ENCODE results near the gene MSTN. TPM values are rescaled to one million over a fixed set of nuclear protein-coding genes. Genes with fewer than 3 reads are reported as not detected.

Gene MSTN
- polyA plus RNA-seq, 1 donor from 2014 or later, result 1.2 TPM

DNA sequence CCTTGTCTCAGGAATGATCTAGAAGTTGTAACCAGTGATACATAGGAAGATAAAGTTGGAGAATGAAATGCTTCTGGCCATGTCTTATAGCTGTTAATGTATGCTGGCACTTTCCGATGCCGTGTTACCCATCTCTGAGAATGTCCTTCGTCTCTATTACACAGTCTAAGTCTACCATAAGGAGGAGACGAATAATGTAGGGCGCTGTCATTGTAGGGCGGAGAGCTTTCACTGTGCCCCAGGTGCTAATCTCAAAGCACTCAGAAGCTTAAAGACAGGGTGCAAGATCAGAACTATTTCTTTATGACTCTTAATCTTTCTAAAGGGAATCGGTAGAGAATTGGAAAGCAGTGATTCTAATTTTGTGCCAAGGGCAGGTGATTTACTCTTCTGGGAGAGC lies 48.2 kb upstream of the MSTN start:
- H3K79me2 ChIP-seq (replicated peaks; ENCODE audit: insufficient read depth, low read length), result no peaks in the 10 kb centered on the region
- no peaks in the 10 kb centered on the region for H4K20me1 ChIP-seq (ENCODE audit: insufficient read depth)
- no peak overlapping the region for H3K4me2 ChIP-seq (ENCODE audit: low read length)
- no peak overlapping the region for H3K27ac ChIP-seq (ENCODE audit: low read length)
- no peaks in the 10 kb centered on the region for H3F3A ChIP-seq (ENCODE audit: insufficient read depth, low read length, poor library complexity, severe bottlenecking)
- H3K36me3 ChIP-seq (ENCODE audit: insufficient read depth, low read length), result no peaks in the 10 kb centered on the region
- TF ChIP-seq EZH2 (IDR thresholded peaks at IDR 0.05; ENCODE audit: borderline replicate concordance, insufficient read depth, low read length, poor library complexity, severe bottlenecking), result no peak
- TF ChIP-seq MXI1 (conservative IDR thresholded peaks at IDR 0.05; ENCODE audit: poor library complexity, severe bottlenecking), result no peak
- no peak for TF ChIP-seq EP300 (conservative IDR thresholded peaks at IDR 0.05; ENCODE audit: poor library complexity, severe bottlenecking)
- TF ChIP-seq, protein P1, sequence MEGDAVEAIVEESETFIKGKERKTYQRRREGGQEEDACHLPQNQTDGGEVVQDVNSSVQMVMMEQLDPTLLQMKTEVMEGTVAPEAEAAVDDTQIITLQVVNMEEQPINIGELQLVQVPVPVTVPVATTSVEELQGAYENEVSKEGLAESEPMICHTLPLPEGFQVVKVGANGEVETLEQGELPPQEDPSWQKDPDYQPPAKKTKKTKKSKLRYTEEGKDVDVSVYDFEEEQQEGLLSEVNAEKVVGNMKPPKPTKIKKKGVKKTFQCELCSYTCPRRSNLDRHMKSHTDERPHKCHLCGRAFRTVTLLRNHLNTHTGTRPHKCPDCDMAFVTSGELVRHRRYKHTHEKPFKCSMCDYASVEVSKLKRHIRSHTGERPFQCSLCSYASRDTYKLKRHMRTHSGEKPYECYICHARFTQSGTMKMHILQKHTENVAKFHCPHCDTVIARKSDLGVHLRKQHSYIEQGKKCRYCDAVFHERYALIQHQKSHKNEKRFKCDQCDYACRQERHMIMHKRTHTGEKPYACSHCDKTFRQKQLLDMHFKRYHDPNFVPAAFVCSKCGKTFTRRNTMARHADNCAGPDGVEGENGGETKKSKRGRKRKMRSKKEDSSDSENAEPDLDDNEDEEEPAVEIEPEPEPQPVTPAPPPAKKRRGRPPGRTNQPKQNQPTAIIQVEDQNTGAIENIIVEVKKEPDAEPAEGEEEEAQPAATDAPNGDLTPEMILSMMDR (IDR thresholded peaks at IDR 0.05; ENCODE audit: poor library complexity, severe bottlenecking), result no peak
- no peak overlapping the region for H2AFZ ChIP-seq (ENCODE audit: low read depth, low read length)
- H3K9ac ChIP-seq (ENCODE audit: low read length), result no peak overlapping the region
- H3K9me3 ChIP-seq (ENCODE audit: low read length), result no peaks in the 10 kb centered on the region
- no peaks in the 10 kb centered on the region for H3K9me2 ChIP-seq (ENCODE audit: insufficient read depth, low read length)
- H3K27me3 ChIP-seq (ENCODE audit: insufficient read depth, low read depth, low read length), result no peaks in the 10 kb centered on the region
- H3K4me3 ChIP-seq (ENCODE audit: low read length), result no peak overlapping the region

DNA sequence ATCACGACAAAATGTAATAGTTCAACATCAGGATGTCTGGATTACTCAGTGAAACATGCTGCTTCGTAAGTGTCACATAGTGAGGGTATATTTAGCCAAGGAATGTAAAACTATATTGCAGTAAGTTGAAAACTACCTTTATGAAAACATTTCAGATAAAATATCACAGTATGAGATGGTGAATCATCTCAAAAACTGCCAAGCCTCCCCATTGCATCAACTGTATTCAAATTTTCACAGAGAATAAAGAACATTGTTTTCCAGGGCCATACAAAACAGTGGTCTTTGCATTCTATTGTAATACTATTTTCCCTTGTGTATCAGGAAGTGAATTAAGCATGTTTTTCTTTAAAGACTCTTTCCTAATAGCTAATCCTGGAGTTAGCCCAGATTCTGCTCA lies 47.6 kb upstream of the MSTN start:
- Histone ChIP-seq H3K9me2 (ENCODE audit: insufficient read depth, low read length) (no peaks in the 10 kb centered on the region), H4K20me1 (ENCODE audit: insufficient read depth) (no peaks in the 10 kb centered on the region), H3K27ac (ENCODE audit: low read length) (no peak overlapping the region), H3K79me2 (replicated peaks; ENCODE audit: insufficient read depth, low read length) (no peaks in the 10 kb centered on the region), H2AFZ (ENCODE audit: low read depth, low read length) (no peak overlapping the region), H3K36me3 (ENCODE audit: insufficient read depth, low read length) (no peaks in the 10 kb centered on the region), H3K9ac (ENCODE audit: low read length) (no peak overlapping the region), H3F3A (ENCODE audit: insufficient read depth, low read length, poor library complexity, severe bottlenecking) (no peaks in the 10 kb centered on the region), H3K4me2 (ENCODE audit: low read length) (no peak overlapping the region), H3K4me3 (ENCODE audit: low read length) (no peak overlapping the region), H3K9me3 (ENCODE audit: low read length) (no peaks in the 10 kb centered on the region), H3K27me3 (ENCODE audit: insufficient read depth, low read depth, low read length) (no peaks in the 10 kb centered on the region)
- TF ChIP-seq, protein P2, sequence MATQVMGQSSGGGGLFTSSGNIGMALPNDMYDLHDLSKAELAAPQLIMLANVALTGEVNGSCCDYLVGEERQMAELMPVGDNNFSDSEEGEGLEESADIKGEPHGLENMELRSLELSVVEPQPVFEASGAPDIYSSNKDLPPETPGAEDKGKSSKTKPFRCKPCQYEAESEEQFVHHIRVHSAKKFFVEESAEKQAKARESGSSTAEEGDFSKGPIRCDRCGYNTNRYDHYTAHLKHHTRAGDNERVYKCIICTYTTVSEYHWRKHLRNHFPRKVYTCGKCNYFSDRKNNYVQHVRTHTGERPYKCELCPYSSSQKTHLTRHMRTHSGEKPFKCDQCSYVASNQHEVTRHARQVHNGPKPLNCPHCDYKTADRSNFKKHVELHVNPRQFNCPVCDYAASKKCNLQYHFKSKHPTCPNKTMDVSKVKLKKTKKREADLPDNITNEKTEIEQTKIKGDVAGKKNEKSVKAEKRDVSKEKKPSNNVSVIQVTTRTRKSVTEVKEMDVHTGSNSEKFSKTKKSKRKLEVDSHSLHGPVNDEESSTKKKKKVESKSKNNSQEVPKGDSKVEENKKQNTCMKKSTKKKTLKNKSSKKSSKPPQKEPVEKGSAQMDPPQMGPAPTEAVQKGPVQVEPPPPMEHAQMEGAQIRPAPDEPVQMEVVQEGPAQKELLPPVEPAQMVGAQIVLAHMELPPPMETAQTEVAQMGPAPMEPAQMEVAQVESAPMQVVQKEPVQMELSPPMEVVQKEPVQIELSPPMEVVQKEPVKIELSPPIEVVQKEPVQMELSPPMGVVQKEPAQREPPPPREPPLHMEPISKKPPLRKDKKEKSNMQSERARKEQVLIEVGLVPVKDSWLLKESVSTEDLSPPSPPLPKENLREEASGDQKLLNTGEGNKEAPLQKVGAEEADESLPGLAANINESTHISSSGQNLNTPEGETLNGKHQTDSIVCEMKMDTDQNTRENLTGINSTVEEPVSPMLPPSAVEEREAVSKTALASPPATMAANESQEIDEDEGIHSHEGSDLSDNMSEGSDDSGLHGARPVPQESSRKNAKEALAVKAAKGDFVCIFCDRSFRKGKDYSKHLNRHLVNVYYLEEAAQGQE (IDR thresholded peaks at IDR 0.05; ENCODE audit: borderline replicate concordance), result no peak
- TF ChIP-seq RAD21 (conservative IDR thresholded peaks at IDR 0.05) (no peak), EP300 (conservative IDR thresholded peaks at IDR 0.05; ENCODE audit: poor library complexity, severe bottlenecking) (no peak), EZH2 (IDR thresholded peaks at IDR 0.05; ENCODE audit: borderline replicate concordance, insufficient read depth, low read length, poor library complexity, severe bottlenecking) (no peak), MXI1 (conservative IDR thresholded peaks at IDR 0.05; ENCODE audit: poor library complexity, severe bottlenecking) (no peak), SMC3 (conservative IDR thresholded peaks at IDR 0.05; ENCODE audit: poor library complexity) (no peak), TAF1 (IDR thresholded peaks at IDR 0.05; ENCODE audit: low read depth) (no peak), POLR2AphosphoS5 (IDR thresholded peaks at IDR 0.05) (no peak)
- TF ChIP-seq, protein P1 (IDR thresholded peaks at IDR 0.05; ENCODE audit: poor library complexity, severe bottlenecking), result no peak

Measured in neural cell (in vitro differentiated cells).